WERI-Rb-1 (cell line): ENCODE measurements around the gene MAST1.

ENCODE experiments used
- DNase-seq: peaks from one replicate; pipeline ENCODE4 v3.0.0-alpha.2; 2020
- H3K27ac ChIP-seq: fragments of 250-450 bp; sonication (Bioruptor Pico); 2 replicates; pipeline ENCODE4 v1.5.1; 2020; ENCODE audit warnings: mild to moderate bottlenecking, moderate library complexity
- H3K27me3 ChIP-seq: fragments of 250-450 bp; sonication (Bioruptor Pico); 2 replicates; pipeline ENCODE4 v1.5.1; 2021; ENCODE audit warnings: mild to moderate bottlenecking, low read depth, moderate library complexity; ENCODE audit not compliant: insufficient read depth, severe bottlenecking
- H3K36me3 ChIP-seq: fragments of 250-450 bp; sonication (Bioruptor Pico); 2 replicates; pipeline ENCODE4 v1.5.1; 2020; ENCODE audit warnings: mild to moderate bottlenecking, moderate library complexity
- H3K4me3 ChIP-seq: 2 replicates; pipeline ENCODE4 v1.5.1; 2011; ENCODE audit warnings: low read depth, mild to moderate bottlenecking, control low read depth, low read length
- H3K9me3 ChIP-seq: fragments of 250-450 bp; sonication (Bioruptor Pico); 2 replicates; pipeline ENCODE4 v1.5.1; 2021; ENCODE audit warnings: mild to moderate bottlenecking, moderate library complexity; ENCODE audit not compliant: severe bottlenecking
- CTCF ChIP-seq: IDR thresholded peaks from 2 replicates; pipeline ENCODE4 v1.5.1; 2011; ENCODE audit warnings: low read depth, mild to moderate bottlenecking, control low read depth, inconsistent platforms, low read length

The MAST1 gene

GRCh38 chr19:12866416-12867119 is 28.3 kb downstream of the MAST1 start:
- no peaks in the 10 kb centered on the region for H3K27me3 ChIP-seq
- no peak for DNase-seq
- no peak overlapping the region for H3K27ac ChIP-seq
- TF ChIP-seq CTCF = no peak
- peaks cover 60% of the 10 kb centered on the region for H3K36me3 ChIP-seq
- no peaks in the 10 kb centered on the region for H3K9me3 ChIP-seq
- H3K4me3 ChIP-seq = no peak overlapping the region

GRCh38 chr19:12867120-12868099 is 29.1 kb downstream of the MAST1 start:
- TF ChIP-seq CTCF = no peak
- Histone ChIP-seq H3K9me3 (no peaks in the 10 kb centered on the region), H3K4me3 (no peak overlapping the region), H3K27me3 (no peaks in the 10 kb centered on the region), H3K36me3 (peaks cover 63% of the 10 kb centered on the region), H3K27ac (no peak overlapping the region)
- no peak for DNase-seq

- no peak for DNase-seq
- Histone ChIP-seq H3K27ac (no peak overlapping the region), H3K4me3 (no peak overlapping the region), H3K9me3 (no peaks in the 10 kb centered on the region), H3K27me3 (no peaks in the 10 kb centered on the region), H3K36me3 (peaks cover 76% of the 10 kb centered on the region)
- no peak for TF ChIP-seq CTCF
These were observed 30.3 kb downstream of the MAST1 start for GRCh38 chr19:12868540-12869112.

- no peaks in the 10 kb centered on the region for H3K27me3 ChIP-seq
- H3K27ac ChIP-seq = no peak overlapping the region
- no peaks in the 10 kb centered on the region for H3K9me3 ChIP-seq
- no peak for TF ChIP-seq CTCF
- DNase-seq = no peak
- H3K36me3 ChIP-seq = peaks cover 74% of the 10 kb centered on the region
- H3K4me3 ChIP-seq = no peak overlapping the region
These were observed 33.4 kb downstream of the MAST1 start for GRCh38 chr19:12871681-12872080.

- Histone ChIP-seq H3K9me3 (no peaks in the 10 kb centered on the region), H3K36me3 (peaks cover 71% of the 10 kb centered on the region), H3K27ac (no peak overlapping the region), H3K4me3 (no peak overlapping the region), H3K27me3 (no peaks in the 10 kb centered on the region)
- TF ChIP-seq CTCF = no peak
- DNase-seq = no peak
These were observed 33.9 kb downstream of the MAST1 start for GRCh38 chr19:12872255-12872654.
